Ovary (tissue), 9 donors: Measurements from ENCODE around the gene HDDC3. TPM values are rescaled to one million over a fixed set of nuclear protein-coding genes. Genes with fewer than 3 reads are reported as not detected.

ENCODE experiments used
- DNase-seq, 5 donors: peaks; one replicate each; pipeline ENCODE4 v3.0.0-alpha.2; 2019 to 2020
- H3K27ac ChIP-seq, 2 donors: fragments of 200-600 bp; one replicate each; pipeline versions ENCODE4 v1.5.1 to v1.8.0; 2019 to 2022
- H3K27me3 ChIP-seq: fragments of 200-600 bp; one replicate; pipeline ENCODE4 v1.8.0; 2022
- H3K36me3 ChIP-seq: fragments of 200-600 bp; sonication (generic); one replicate; pipeline ENCODE4 v1.5.1; 2019
- H3K4me1 ChIP-seq: one replicate; pipeline ENCODE4 v1.8.1; 2013; ENCODE audit warnings: mild to moderate bottlenecking, moderate library complexity; ENCODE audit not compliant: insufficient read depth
- H3K4me3 ChIP-seq: fragments of 200-600 bp; sonication (generic); one replicate; pipeline ENCODE4 v1.5.1; 2017
- H3K9me3 ChIP-seq, 2 donors: fragments of 200-600 bp in 1 of 2; sonication (generic) in 1 of 2; one replicate each; pipeline versions ENCODE4 v1.5.1 to v1.8.1; 2013 to 2019; ENCODE audit warnings: mild to moderate bottlenecking in 1 of 2, moderate library complexity in 1 of 2
- EP300 ChIP-seq: sonication (generic); formaldehyde crosslinking; IDR thresholded peaks from one replicate; pipeline ENCODE4 v1.6.1; 2017; ENCODE audit warnings: antibody characterized with exemption
- POLR2A ChIP-seq: fragments of 450-650 bp; IDR thresholded peaks from one replicate; pipeline ENCODE4 v1.6.1; 2017; ENCODE audit warnings: antibody characterized with exemption, mild to moderate bottlenecking, moderate library complexity
- WGBS, 3 donors: extraction: QIAGEN DNeasy Blood & Tissue Kit in 1 of 3; methylation state at CpG; one replicate each; pipeline versions ENCODE4 v1.1.5 to v1.1.7; 2013 to 2017; 5-methylcytosine and 5-hydroxymethylcytosine counted together
- intact Hi-C, 4 donors: fragments of 100-400 bp; cut with DNase I; formaldehyde crosslinking; loops; one replicate each; pipeline versions ENCODE4 v1.11.0 to v1.15.1; 2022 to 2023
- polyA plus RNA-seq, 2 donors: library from polyadenylated mRNA; stranded (reverse); fragments of 200-250 nt in 1 of 2; fragments of 350-450 nt in 1 of 2; fragmentation: Illumina TruSeq in 1 of 2; extraction: RNeasy Lipid Tissue Mini Kit (QIAGEN cat#74804) in 1 of 2; gene quantifications; one replicate each; pipeline ENCODE4 v1.2.3, GENCODE V29; 2013 to 2014
- total RNA-seq, 7 donors: library from RNA; depleted of rRNA in 2 of 7; stranded (reverse); fragments of >200 nt in 2 of 7; fragmentation: NEBNext Ultra II Directional in 3 of 7; extraction: Animal tissue kit (Norgen Biotek cat#: 25700) in 3 of 7; gene quantifications; one replicate each; pipeline versions ENCODE4 v1.1.0 to v1.2.4, GENCODE V29; 2016 to 2023
- TF ChIP-seq, protein P1 (sequence below), 3 donors: fragments of 450-650 bp in 2 of 3; fragments of 200-600 bp in 1 of 3; IDR thresholded peaks; one replicate each; pipeline versions ENCODE4 v1.5.1 to v1.8.0; 2016 to 2022; ENCODE audit warnings: antibody characterized with exemption in 3 of 3, mild to moderate bottlenecking in 1 of 3
- donor health status: DM: no; HTN: no; CAD: no; lungs with moderate emphysema.
- donor health status: DM: no; HTN: no; CAD: no.
- donor health status: Bipolar disorder and iron deficiency.
- donor health status: DM: yes; HTN: yes; CAD: no.
- donor health status: DM: no; HTN: no; CAD: no.
- donor health status: DM: yes; HTN: yes; CAD: no.

The HDDC3 gene
- total and polyA plus RNA-seq, 9 donors: 11.7 to 17.2 (median 13.2) TPM

DNA sequence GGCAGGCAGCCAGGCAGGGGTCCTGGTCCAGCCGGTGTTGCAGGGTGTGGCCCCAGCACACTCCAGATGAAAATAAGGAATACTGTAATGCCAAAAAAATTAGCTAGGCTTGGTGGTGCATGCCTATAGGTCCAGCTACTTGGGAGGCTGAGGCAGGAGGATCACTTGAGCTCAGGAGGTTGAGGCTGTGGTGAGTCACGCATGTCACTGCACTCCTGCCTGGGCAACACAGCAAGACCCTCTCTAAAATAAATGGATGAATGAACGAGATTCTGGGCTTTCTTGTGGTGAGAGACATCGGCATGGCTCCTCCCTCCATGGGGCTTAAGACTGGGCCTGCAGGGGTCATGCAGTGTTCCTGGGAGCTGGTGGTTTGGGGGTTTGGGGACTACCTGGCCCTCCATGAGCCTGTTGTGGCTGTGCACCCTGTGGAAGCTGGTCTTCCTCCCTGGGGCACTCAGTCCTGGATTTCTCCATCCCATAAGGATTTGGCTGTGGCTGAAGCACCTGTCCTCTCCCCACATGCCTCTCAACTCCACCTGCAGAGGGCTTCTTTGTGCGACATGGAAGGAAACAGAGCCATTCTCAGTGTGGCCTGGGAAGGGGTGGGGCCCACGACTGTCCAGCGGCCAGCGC is 14.7 kb upstream of the HDDC3 start:
- Histone ChIP-seq H3K36me3 (peaks cover 2% of the 10 kb centered on the region), H3K4me1 (no peaks in the 10 kb centered on the region), H3K27me3 (no peaks in the 10 kb centered on the region), H3K27ac (no peak overlapping the region), H3K9me3 (no peaks in the 10 kb centered on the region), H3K4me3 (no peak overlapping the region)
- WGBS, 3 donors: 78 to 85% (median 83%) methylated on average over 8 of the region's 8 CpGs
- intact Hi-C loops: no loop called here
- DNase-seq: no peak
- no peak for TF ChIP-seq EP300
- no peak for TF ChIP-seq POLR2A
- TF ChIP-seq, protein P1, sequence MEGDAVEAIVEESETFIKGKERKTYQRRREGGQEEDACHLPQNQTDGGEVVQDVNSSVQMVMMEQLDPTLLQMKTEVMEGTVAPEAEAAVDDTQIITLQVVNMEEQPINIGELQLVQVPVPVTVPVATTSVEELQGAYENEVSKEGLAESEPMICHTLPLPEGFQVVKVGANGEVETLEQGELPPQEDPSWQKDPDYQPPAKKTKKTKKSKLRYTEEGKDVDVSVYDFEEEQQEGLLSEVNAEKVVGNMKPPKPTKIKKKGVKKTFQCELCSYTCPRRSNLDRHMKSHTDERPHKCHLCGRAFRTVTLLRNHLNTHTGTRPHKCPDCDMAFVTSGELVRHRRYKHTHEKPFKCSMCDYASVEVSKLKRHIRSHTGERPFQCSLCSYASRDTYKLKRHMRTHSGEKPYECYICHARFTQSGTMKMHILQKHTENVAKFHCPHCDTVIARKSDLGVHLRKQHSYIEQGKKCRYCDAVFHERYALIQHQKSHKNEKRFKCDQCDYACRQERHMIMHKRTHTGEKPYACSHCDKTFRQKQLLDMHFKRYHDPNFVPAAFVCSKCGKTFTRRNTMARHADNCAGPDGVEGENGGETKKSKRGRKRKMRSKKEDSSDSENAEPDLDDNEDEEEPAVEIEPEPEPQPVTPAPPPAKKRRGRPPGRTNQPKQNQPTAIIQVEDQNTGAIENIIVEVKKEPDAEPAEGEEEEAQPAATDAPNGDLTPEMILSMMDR (IDR thresholded peaks at IDR 0.05): no peak

DNA sequence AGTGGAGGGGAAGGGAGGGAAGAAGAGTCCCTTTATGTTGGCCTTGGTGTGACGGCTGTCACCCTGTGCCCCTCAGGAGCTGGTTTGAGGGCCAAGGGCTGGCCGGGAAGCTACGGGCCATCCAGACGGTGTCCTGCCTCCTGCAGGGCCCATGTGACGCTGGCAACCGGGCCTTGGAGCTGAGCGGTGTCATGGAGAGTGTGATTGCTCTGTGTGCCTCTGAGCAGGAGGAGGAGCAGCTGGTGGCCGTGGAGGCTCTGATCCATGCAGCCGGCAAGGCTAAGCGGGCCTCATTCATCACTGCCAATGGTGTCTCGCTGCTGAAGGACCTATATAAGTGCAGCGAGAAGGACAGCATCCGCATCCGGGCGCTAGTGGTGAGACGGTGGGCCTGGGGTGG is 14.2 kb upstream of the HDDC3 start:
- no peak overlapping the region for H3K4me3 ChIP-seq
- no peak overlapping the region for H3K27ac ChIP-seq
- no peaks in the 10 kb centered on the region for H3K9me3 ChIP-seq
- DNase-seq: no peak
- H3K4me1 ChIP-seq: no peaks in the 10 kb centered on the region
- H3K36me3 ChIP-seq: peaks cover 2% of the 10 kb centered on the region
- H3K27me3 ChIP-seq: no peaks in the 10 kb centered on the region
- intact Hi-C loops: no loop called here
- WGBS, 3 donors: 87 to 90% (median 87%) methylated on average over 16 of the region's 16 CpGs
- TF ChIP-seq, protein P1 (IDR thresholded peaks at IDR 0.05): no peak
- TF ChIP-seq EP300 (no peak), POLR2A (no peak)

DNA sequence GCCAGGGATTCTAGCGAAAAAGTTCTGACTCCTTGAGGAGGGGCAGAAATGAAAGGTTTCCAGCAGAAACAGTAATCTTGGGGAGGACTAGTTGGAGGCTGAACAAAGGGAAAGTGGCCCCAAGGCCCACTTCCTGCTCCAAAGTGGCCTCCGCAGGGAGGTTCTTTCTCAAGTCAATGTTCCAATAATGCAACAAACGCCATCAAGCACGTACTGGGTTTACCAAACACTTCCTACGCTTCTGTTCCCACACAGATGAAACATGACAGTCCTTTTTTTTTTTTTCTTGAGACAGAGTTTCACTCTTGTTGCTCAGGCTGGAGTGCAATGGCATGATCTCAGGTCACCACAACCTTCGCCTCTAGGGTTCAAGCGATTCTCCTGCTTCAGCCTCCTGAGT is 12.7 kb upstream of the HDDC3 start:
- Histone ChIP-seq H3K4me1 (no peaks in the 10 kb centered on the region), H3K9me3 (no peaks in the 10 kb centered on the region), H3K4me3 (no peak overlapping the region), H3K27me3 (no peaks in the 10 kb centered on the region), H3K36me3 (peaks cover 2% of the 10 kb centered on the region), H3K27ac (no peak overlapping the region)
- 92 to 94% (median 93%) methylated on average over 7 of the region's 7 CpGs for whole genome bisulfite sequencing, 3 donors
- DNase-seq: no peak
- intact Hi-C loops: no loop called here
- TF ChIP-seq EP300: no peak
- TF ChIP-seq, protein P1 (IDR thresholded peaks at IDR 0.05): no peak
- TF ChIP-seq POLR2A: no peak

DNA sequence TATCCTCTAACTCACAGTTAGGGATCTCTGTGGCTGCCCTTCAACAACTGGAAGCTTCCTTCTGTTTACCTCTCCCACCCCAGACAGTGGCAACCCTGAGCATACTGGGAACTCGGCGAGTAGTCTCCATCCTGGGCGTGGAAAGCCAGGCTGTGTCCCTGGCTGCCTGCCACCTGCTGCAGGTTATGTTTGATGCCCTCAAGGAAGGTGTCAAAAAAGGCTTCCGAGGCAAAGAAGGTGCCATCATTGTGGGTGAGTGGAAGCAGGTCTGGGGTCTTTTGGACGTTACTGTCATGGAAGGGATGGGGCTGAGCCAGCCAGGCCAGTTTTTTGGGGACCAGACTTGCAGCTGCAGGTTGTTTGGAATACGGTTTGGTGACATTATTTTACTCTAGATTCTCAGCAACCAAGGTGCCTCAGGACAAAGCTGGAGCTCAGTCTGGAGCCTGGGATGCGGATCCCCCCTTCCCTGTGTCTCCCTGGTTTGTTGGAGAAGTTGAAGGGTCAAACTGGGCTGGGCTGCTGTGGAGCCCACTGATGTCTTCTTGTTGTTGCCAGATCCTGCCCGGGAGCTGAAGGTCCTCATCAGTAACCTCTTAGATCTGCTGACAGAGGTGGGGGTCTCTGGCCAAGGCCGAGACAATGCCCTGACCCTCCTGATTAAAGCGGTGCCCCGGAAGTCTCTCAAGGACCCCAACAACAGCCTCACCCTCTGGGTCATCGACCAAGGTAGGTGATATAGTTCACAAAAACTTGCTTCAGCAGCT is 10.2 kb upstream of the HDDC3 start:
- DNase-seq: no peak
- Histone ChIP-seq H3K36me3 (peaks cover 2% of the 10 kb centered on the region), H3K27ac (no peak overlapping the region), H3K27me3 (no peaks in the 10 kb centered on the region), H3K4me1 (no peaks in the 10 kb centered on the region), H3K9me3 (no peaks in the 10 kb centered on the region), H3K4me3 (no peak overlapping the region)
- intact Hi-C loops: no loop called here
- TF ChIP-seq, protein P1 (IDR thresholded peaks at IDR 0.05): no peak
- TF ChIP-seq POLR2A (no peak), EP300 (no peak)
- 83 to 94% (median 87%) methylated on average over 12 of the region's 12 CpGs for WGBS, 3 donors
